ENCODE measurements around the gene ROR1.

Gene ROR1

GRCh38 chr1:64047549-64047996 is 273.8 kb downstream of the ROR1 start:
- no peaks in the 10 kb centered on the region for H3K9me3 Mint-ChIP-seq
- no peak overlapping the region for H3K4me3 Mint-ChIP-seq
- peaks cover 0 to 2% of the 10 kb centered on the region in 2 donors for H3K36me3 Mint-ChIP-seq
- no peak overlapping the region for H3K27ac Mint-ChIP-seq
- DNase-seq, result no peak
- no peak for ATAC-seq (replicated peaks)
- no peaks in the 10 kb centered on the region for H3K27me3 Mint-ChIP-seq
- no peaks in the 10 kb centered on the region for H3K4me1 Mint-ChIP-seq

- no peaks in the 10 kb centered on the region for H3K4me1 Mint-ChIP-seq
- ATAC-seq (replicated peaks) (no peak), DNase-seq (no peak)
- no peaks in the 10 kb centered on the region for H3K27me3 Mint-ChIP-seq
- H3K4me3 Mint-ChIP-seq, result no peak overlapping the region
- H3K36me3 Mint-ChIP-seq, result peaks cover 0 to 2% of the 10 kb centered on the region in 2 donors
- H3K27ac Mint-ChIP-seq, result no peak overlapping the region
- H3K9me3 Mint-ChIP-seq, result no peaks in the 10 kb centered on the region
Observed at GRCh38 chr1:64049900-64050540, 276.2 kb downstream of the ROR1 start.

- Mint-ChIP-seq H3K9me3 (no peaks in the 10 kb centered on the region), H3K36me3 (peaks cover 0 to 2% of the 10 kb centered on the region in 2 donors), H3K27me3 (no peaks in the 10 kb centered on the region), H3K4me1 (no peaks in the 10 kb centered on the region), H3K4me3 (no peak overlapping the region), H3K27ac (no peak overlapping the region)
- no peak for DNase-seq
- ATAC-seq (replicated peaks), result no peak
Observed at GRCh38 chr1:64050601-64051000, 276.8 kb downstream of the ROR1 start.

GRCh38 chr1:64051796-64052195 is 278.0 kb downstream of the ROR1 start:
- no peak for ATAC-seq (replicated peaks)
- DNase-seq, result no peak
- no peak overlapping the region for H3K4me3 Mint-ChIP-seq
- no peaks in the 10 kb centered on the region for H3K27me3 Mint-ChIP-seq
- no peaks in the 10 kb centered on the region for H3K4me1 Mint-ChIP-seq
- H3K36me3 Mint-ChIP-seq, result peaks cover 0 to 2% of the 10 kb centered on the region in 2 donors
- no peaks in the 10 kb centered on the region for H3K9me3 Mint-ChIP-seq
- H3K27ac Mint-ChIP-seq, result no peak overlapping the region

- ATAC-seq (replicated peaks) (no peak), DNase-seq (no peak)
- H3K4me3 Mint-ChIP-seq, result no peak overlapping the region
- H3K9me3 Mint-ChIP-seq, result peaks cover 0 to 2% of the 10 kb centered on the region in 2 donors
- H3K36me3 Mint-ChIP-seq, result peaks cover 0 to 2% of the 10 kb centered on the region in 2 donors
- no peaks in the 10 kb centered on the region for H3K4me1 Mint-ChIP-seq
- H3K27ac Mint-ChIP-seq, result no peak overlapping the region
- no peaks in the 10 kb centered on the region for H3K27me3 Mint-ChIP-seq
Observed at GRCh38 chr1:64052777-64053176, 279.0 kb downstream of the ROR1 start.

- DNase-seq (no peak), ATAC-seq (replicated peaks) (no peak)
- Mint-ChIP-seq H3K4me3 (no peak overlapping the region), H3K27ac (no peak overlapping the region), H3K27me3 (no peaks in the 10 kb centered on the region), H3K9me3 (peaks cover 0 to 5% of the 10 kb centered on the region in 2 donors), H3K4me1 (no peaks in the 10 kb centered on the region), H3K36me3 (peaks cover 0 to 5% of the 10 kb centered on the region in 2 donors)
Observed at GRCh38 chr1:64055310-64055709, 281.5 kb downstream of the ROR1 start.

- Mint-ChIP-seq H3K36me3 (peaks cover 0 to 5% of the 10 kb centered on the region in 2 donors), H3K4me3 (no peak overlapping the region), H3K27me3 (peaks cover 0 to 4% of the 10 kb centered on the region in 2 donors), H3K27ac (no peak overlapping the region), H3K9me3 (peaks cover 0 to 8% of the 10 kb centered on the region in 2 donors), H3K4me1 (no peaks in the 10 kb centered on the region)
- DNase-seq (no peak), ATAC-seq (replicated peaks) (no peak)
Observed at GRCh38 chr1:64059556-64059955, 285.7 kb downstream of the ROR1 start.

GRCh38 chr1:64060611-64061302 is 286.9 kb downstream of the ROR1 start:
- H3K4me3 Mint-ChIP-seq, result no peak overlapping the region
- peaks cover 0 to 5% of the 10 kb centered on the region in 2 donors for H3K36me3 Mint-ChIP-seq
- H3K27me3 Mint-ChIP-seq, result peaks cover 0 to 4% of the 10 kb centered on the region in 2 donors
- H3K4me1 Mint-ChIP-seq, result no peaks in the 10 kb centered on the region
- H3K27ac Mint-ChIP-seq, result no peak overlapping the region
- peaks cover 0 to 8% of the 10 kb centered on the region in 2 donors for H3K9me3 Mint-ChIP-seq
- ATAC-seq (replicated peaks) (no peak), DNase-seq (no peak)

GRCh38 chr1:64061430-64062104 is 287.8 kb downstream of the ROR1 start:
- peaks cover 0 to 5% of the 10 kb centered on the region in 2 donors for H3K36me3 Mint-ChIP-seq
- H3K4me3 Mint-ChIP-seq, result no peak overlapping the region
- ATAC-seq (replicated peaks) (no peak), DNase-seq (no peak)
- H3K27me3 Mint-ChIP-seq, result peaks cover 0 to 4% of the 10 kb centered on the region in 2 donors
- H3K27ac Mint-ChIP-seq, result no peak overlapping the region
- peaks cover 0 to 8% of the 10 kb centered on the region in 2 donors for H3K9me3 Mint-ChIP-seq
- no peaks in the 10 kb centered on the region for H3K4me1 Mint-ChIP-seq

GRCh38 chr1:64062529-64062928 is 288.7 kb downstream of the ROR1 start:
- Mint-ChIP-seq H3K4me3 (no peak overlapping the region), H3K9me3 (peaks cover 0 to 8% of the 10 kb centered on the region in 2 donors), H3K27ac (no peak overlapping the region), H3K4me1 (no peaks in the 10 kb centered on the region), H3K27me3 (peaks cover 0 to 4% of the 10 kb centered on the region in 2 donors), H3K36me3 (peaks cover 0 to 5% of the 10 kb centered on the region in 2 donors)
- DNase-seq, result no peak
- ATAC-seq (replicated peaks), result no peak

GRCh38 chr1:64062941-64063581 is 289.2 kb downstream of the ROR1 start:
- Mint-ChIP-seq H3K4me3 (no peak overlapping the region), H3K9me3 (peaks cover 0 to 6% of the 10 kb centered on the region in 2 donors), H3K27ac (no peak overlapping the region), H3K36me3 (peaks cover 0 to 5% of the 10 kb centered on the region in 2 donors), H3K27me3 (peaks cover 0 to 4% of the 10 kb centered on the region in 2 donors), H3K4me1 (no peaks in the 10 kb centered on the region)
- no peak for DNase-seq
- no peak for ATAC-seq (replicated peaks)

- ATAC-seq (replicated peaks), result no peak
- Mint-ChIP-seq H3K36me3 (peaks cover 0 to 2% of the 10 kb centered on the region in 2 donors), H3K9me3 (peaks cover 0 to 3% of the 10 kb centered on the region in 2 donors), H3K27me3 (peaks cover 0 to 4% of the 10 kb centered on the region in 2 donors), H3K4me3 (no peak overlapping the region), H3K27ac (no peak overlapping the region), H3K4me1 (no peaks in the 10 kb centered on the region)
- no peak for DNase-seq
Observed at GRCh38 chr1:64065571-64065970, 291.8 kb downstream of the ROR1 start.

- no peak overlapping the region for H3K4me3 Mint-ChIP-seq
- no peaks in the 10 kb centered on the region for H3K9me3 Mint-ChIP-seq
- H3K36me3 Mint-ChIP-seq, result no peaks in the 10 kb centered on the region
- DNase-seq, result no peak
- no peak overlapping the region for H3K27ac Mint-ChIP-seq
- no peaks in the 10 kb centered on the region for H3K4me1 Mint-ChIP-seq
- ATAC-seq (replicated peaks), result no peak
- H3K27me3 Mint-ChIP-seq, result no peaks in the 10 kb centered on the region
Observed at GRCh38 chr1:64072089-64072793, 298.4 kb downstream of the ROR1 start.

GRCh38 chr1:64073705-64074104 is 299.9 kb downstream of the ROR1 start:
- Mint-ChIP-seq H3K27me3 (no peaks in the 10 kb centered on the region), H3K27ac (no peak overlapping the region), H3K4me1 (no peaks in the 10 kb centered on the region), H3K4me3 (no peak overlapping the region), H3K9me3 (no peaks in the 10 kb centered on the region), H3K36me3 (no peaks in the 10 kb centered on the region)
- ATAC-seq (replicated peaks), result no peak
- DNase-seq, result no peak
